Pancreas (tissue), 10 donors: ENCODE results near the gene GLB1L. TPM values are rescaled to one million over a fixed set of nuclear protein-coding genes. Genes with fewer than 3 reads are reported as not detected.

ENCODE experiments used
- ATAC-seq, 4 donors: fragments of 200-7000 bp; cut with Tn5 transposase; one replicate each; pipeline versions ENCODE4 v1.8.0 to v1.9.1; 2020; ENCODE audit warnings: mild to moderate bottlenecking in 4 of 4, moderate library complexity in 4 of 4
- DNase-seq, 6 donors: peaks; one replicate each; pipeline ENCODE4 v3.0.0-alpha.2; 2020
- FAIRE-seq: peaks from 2 replicates; lab custom pipeline; 2012; peaks lifted over from hg19 to GRCh38; lab: Jason Lieb, UNC
- H3K27ac ChIP-seq, 4 donors: fragments of 200-600 bp; sonication (generic); 1 replicate in 3 of 4; 2 replicates in 1 of 4; pipeline versions ENCODE4 v1.5.0 to v1.8.0; 2020
- H3K27me3 ChIP-seq, 4 donors: fragments of 200-600 bp; one replicate each; pipeline ENCODE4 v1.8.0; 2021
- H3K36me3 ChIP-seq, 3 donors: fragments of 200-600 bp; sonication (generic) in 1 of 3; one replicate each; pipeline versions ENCODE4 v1.5.0 to v1.8.0; 2020 to 2021
- H3K4me1 ChIP-seq, 3 donors: fragments of 200-600 bp; one replicate each; pipeline ENCODE4 v1.8.0; 2021
- H3K4me3 ChIP-seq, 4 donors: fragments of 200-600 bp; sonication (generic) in 2 of 4; one replicate each; pipeline versions ENCODE4 v1.5.0 to v1.8.0; 2020 to 2021
- H3K9me3 ChIP-seq, 4 donors: fragments of 200-600 bp; one replicate each; pipeline ENCODE4 v1.8.0; 2021
- CTCF ChIP-seq, 4 donors: fragments of 200-600 bp; sonication (generic) in 3 of 4; IDR thresholded peaks; one replicate each; pipeline versions ENCODE4 v1.5.0 to v1.8.0; 2021; ENCODE audit warnings: antibody characterized with exemption in 4 of 4
- WGBS, 2 donors: extraction: QIAGEN DNeasy Blood & Tissue Kit; methylation state at CpG; one replicate each; pipeline ENCODE4 v1.1.7; 2013; 5-methylcytosine and 5-hydroxymethylcytosine counted together
- intact Hi-C, 3 donors: fragments of 100-400 bp; cut with DNase I; formaldehyde crosslinking; loops; one replicate each; pipeline versions ENCODE4 v1.11.1 to v1.14.2; 2022
- polyA plus RNA-seq, 2 donors: library from polyadenylated mRNA; stranded (reverse); fragments of 200-250 nt; gene quantifications; one replicate each; pipeline ENCODE4 v1.2.3, GENCODE V29; 2013
- total RNA-seq, 6 donors: library from RNA; stranded (reverse); fragmentation: NEBNext Ultra II Directional in 4 of 6; extraction: Animal tissue kit (Norgen Biotek cat#: 25700) in 4 of 6; gene quantifications; one replicate each; pipeline versions ENCODE4 v1.2.1 to v1.2.4, GENCODE V29; 2021 to 2023
- donor health status: healthy with polysubstance abuse.
- donor health status: DM: no; HTN: no; CAD: no; lungs with moderate emphysema.
- donor health status: DM: no; HTN: no; CAD: no.
- donor health status: control.
- donor health status: control.
- donor health status: Bipolar disorder and iron deficiency.
- donor health status: DM: yes; HTN: yes; CAD: no.
- donor health status: DM: no; HTN: no; CAD: no.
- donor health status: DM: no; HTN: no; CAD: no.
- donor health status: DM: yes; HTN: yes; CAD: no.

Gene GLB1L
- total and polyA plus RNA-seq, 8 donors = 1.8 to 6.9 (median 3.2) TPM

GRCh38 chr2:219213486-219214071, 31.7 kb downstream of the GLB1L start:
- TF ChIP-seq CTCF (IDR thresholded peaks at IDR 0.05) = no peak
- H3K27me3 ChIP-seq = no peaks in the 10 kb centered on the region
- no peaks in the 10 kb centered on the region for H3K9me3 ChIP-seq
- intact Hi-C loops = no loop called here
- H3K4me3 ChIP-seq = no peak overlapping the region
- H3K4me1 ChIP-seq = peaks cover 0 to 13% (median 12%) of the 10 kb centered on the region in 3 donors
- H3K27ac ChIP-seq = no peak overlapping the region
- no peak for ATAC-seq
- peaks cover 0 to 8% (median 0%) of the 10 kb centered on the region in 3 donors for H3K36me3 ChIP-seq
- no peak for FAIRE-seq
- WGBS, 2 donors = 92 to 96% methylated on average over 10 of the region's 10 CpGs
- no peak for DNase-seq

GRCh38 chr2:219213026-219213415, 32.2 kb downstream of the GLB1L start:
- Histone ChIP-seq H3K4me3 (no peak overlapping the region), H3K27me3 (no peaks in the 10 kb centered on the region), H3K9me3 (no peaks in the 10 kb centered on the region), H3K36me3 (peaks cover 0 to 8% (median 0%) of the 10 kb centered on the region in 3 donors), H3K27ac (no peak overlapping the region), H3K4me1 (peaks cover 0 to 10% (median 7%) of the 10 kb centered on the region in 3 donors)
- FAIRE-seq = no peak
- TF ChIP-seq CTCF (IDR thresholded peaks at IDR 0.05) = no peak
- intact Hi-C loops = no loop called here
- no peak for DNase-seq
- ATAC-seq = no peak
- WGBS, 2 donors = 86 to 89% methylated on average over 8 of the region's 8 CpGs

GRCh38 chr2:219210886-219211362, 34.3 kb downstream of the GLB1L start:
- no peaks in the 10 kb centered on the region for H3K27me3 ChIP-seq
- no peaks in the 10 kb centered on the region for H3K9me3 ChIP-seq
- no peak overlapping the region for H3K27ac ChIP-seq
- H3K4me1 ChIP-seq = peaks cover 0 to 11% (median 5%) of the 10 kb centered on the region in 3 donors
- WGBS, 2 donors = 90 to 95% methylated on average over 9 of the region's 9 CpGs
- no peak for TF ChIP-seq CTCF (IDR thresholded peaks at IDR 0.05)
- peaks cover 0 to 8% (median 0%) of the 10 kb centered on the region in 3 donors for H3K36me3 ChIP-seq
- FAIRE-seq (no peak), ATAC-seq (no peak), DNase-seq (peak in 1 of 6 donors; percentile 7)
- intact Hi-C loops = no loop called here
- no peak overlapping the region for H3K4me3 ChIP-seq

GRCh38 chr2:219210196-219210885, 34.9 kb downstream of the GLB1L start:
- no peak overlapping the region for H3K27ac ChIP-seq
- no peaks in the 10 kb centered on the region for H3K9me3 ChIP-seq
- no peaks in the 10 kb centered on the region for H3K27me3 ChIP-seq
- DNase-seq (peak in 1 of 6 donors; percentile 13), ATAC-seq (no peak), FAIRE-seq (no peak)
- 93 to 95% methylated on average over 24 of the region's 24 CpGs for WGBS, 2 donors
- H3K36me3 ChIP-seq = peaks cover 0 to 8% (median 0%) of the 10 kb centered on the region in 3 donors
- H3K4me3 ChIP-seq = no peak overlapping the region
- H3K4me1 ChIP-seq = peaks cover 0 to 11% (median 5%) of the 10 kb centered on the region in 3 donors
- no peak for TF ChIP-seq CTCF (IDR thresholded peaks at IDR 0.05)
- intact Hi-C loops = no loop called here
